ENCODE data around the gene DNAH8.

DNA sequence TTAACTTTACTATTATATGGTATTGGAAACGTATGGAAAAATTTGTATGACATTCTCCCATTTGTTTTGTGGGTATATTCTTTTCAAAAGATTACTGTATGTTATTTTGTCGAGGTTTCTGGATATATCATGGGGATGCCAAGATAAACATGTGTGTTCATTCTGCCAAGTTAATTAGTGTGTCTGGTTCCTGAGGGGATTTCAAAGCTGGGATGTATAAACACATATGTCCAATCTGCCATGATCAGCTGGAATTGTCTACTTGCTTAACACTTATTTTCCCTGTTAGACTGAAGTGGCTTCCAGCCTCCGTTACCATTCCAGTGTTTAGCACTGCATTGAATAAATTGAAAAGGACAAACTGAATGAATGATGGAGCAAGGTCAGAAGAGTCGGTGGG lies 86.2 kb downstream of the DNAH8 start:
- TF ChIP-seq, protein P1, sequence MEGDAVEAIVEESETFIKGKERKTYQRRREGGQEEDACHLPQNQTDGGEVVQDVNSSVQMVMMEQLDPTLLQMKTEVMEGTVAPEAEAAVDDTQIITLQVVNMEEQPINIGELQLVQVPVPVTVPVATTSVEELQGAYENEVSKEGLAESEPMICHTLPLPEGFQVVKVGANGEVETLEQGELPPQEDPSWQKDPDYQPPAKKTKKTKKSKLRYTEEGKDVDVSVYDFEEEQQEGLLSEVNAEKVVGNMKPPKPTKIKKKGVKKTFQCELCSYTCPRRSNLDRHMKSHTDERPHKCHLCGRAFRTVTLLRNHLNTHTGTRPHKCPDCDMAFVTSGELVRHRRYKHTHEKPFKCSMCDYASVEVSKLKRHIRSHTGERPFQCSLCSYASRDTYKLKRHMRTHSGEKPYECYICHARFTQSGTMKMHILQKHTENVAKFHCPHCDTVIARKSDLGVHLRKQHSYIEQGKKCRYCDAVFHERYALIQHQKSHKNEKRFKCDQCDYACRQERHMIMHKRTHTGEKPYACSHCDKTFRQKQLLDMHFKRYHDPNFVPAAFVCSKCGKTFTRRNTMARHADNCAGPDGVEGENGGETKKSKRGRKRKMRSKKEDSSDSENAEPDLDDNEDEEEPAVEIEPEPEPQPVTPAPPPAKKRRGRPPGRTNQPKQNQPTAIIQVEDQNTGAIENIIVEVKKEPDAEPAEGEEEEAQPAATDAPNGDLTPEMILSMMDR (IDR thresholded peaks at IDR 0.05), result no peak
- no peak for TF ChIP-seq POLR2A (IDR thresholded peaks at IDR 0.05)
- TF ChIP-seq POLR2AphosphoS5 (IDR thresholded peaks at IDR 0.05), result no peak
